ENCODE measurements around the gene STXBP1.

DNA sequence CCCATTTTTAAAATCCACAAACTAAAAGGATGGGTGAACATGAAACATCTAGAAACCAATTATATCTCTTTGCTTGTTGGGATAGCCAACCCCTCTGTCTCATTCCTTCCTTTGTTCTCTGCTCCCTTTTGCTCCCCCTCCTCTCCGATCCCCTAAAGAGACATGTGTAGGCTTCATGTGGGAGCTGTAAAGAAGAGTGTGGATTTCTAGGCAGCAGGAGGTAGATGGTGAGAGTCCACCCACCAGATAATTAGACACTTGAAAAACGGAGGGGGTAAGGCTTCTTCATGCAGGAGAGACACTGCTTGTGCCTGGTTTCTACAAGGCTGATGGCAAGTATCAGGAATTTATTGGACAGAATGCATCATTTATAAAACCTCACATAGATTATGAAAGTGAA lies 67.4 kb downstream of the STXBP1 start:
- TF ChIP-seq SMARCC2 (IDR thresholded peaks at IDR 0.05) (no peak), CTCF (CRISPR knock-in tag; IDR thresholded peaks at IDR 0.05) (no peak), CHD2 (IDR thresholded peaks at IDR 0.05; ENCODE audit: low read depth, low read length) (no peak), ZNF138 (CRISPR knock-in tag; IDR thresholded peaks at IDR 0.05; ENCODE audit: low read depth) (no peak)
- TF ChIP-seq, protein P1, sequence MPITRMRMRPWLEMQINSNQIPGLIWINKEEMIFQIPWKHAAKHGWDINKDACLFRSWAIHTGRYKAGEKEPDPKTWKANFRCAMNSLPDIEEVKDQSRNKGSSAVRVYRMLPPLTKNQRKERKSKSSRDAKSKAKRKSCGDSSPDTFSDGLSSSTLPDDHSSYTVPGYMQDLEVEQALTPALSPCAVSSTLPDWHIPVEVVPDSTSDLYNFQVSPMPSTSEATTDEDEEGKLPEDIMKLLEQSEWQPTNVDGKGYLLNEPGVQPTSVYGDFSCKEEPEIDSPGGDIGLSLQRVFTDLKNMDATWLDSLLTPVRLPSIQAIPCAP (CRISPR knock-in tag; IDR thresholded peaks at IDR 0.05; ENCODE audit: low read depth): no peak

Measured in HepG2 (cell line).